HG03139 (cell line): Measurements from ENCODE around the gene HMGXB3.
"Not testable (repeated sequence)": the region's sequence is repeated elsewhere in the genome, so short reads cannot be mapped to it uniquely, and the experiment has no call there.

Experiments
- ATAC-seq: cut with Tn5 transposase; IDR thresholded peaks from one replicate; pipeline ENCODE4 v1.9.1; 2021; ENCODE audit not compliant: unreplicated experiment

Gene HMGXB3

GRCh38 chr5:150021491-150022157 is 21.1 kb downstream of the HMGXB3 start:
- ATAC-seq: no peak

GRCh38 chr5:150022158-150022531 is 21.6 kb downstream of the HMGXB3 start:
- no peak for ATAC-seq

GRCh38 chr5:150022681-150023080 is 22.1 kb downstream of the HMGXB3 start:
- ATAC-seq: no peak

DNA sequence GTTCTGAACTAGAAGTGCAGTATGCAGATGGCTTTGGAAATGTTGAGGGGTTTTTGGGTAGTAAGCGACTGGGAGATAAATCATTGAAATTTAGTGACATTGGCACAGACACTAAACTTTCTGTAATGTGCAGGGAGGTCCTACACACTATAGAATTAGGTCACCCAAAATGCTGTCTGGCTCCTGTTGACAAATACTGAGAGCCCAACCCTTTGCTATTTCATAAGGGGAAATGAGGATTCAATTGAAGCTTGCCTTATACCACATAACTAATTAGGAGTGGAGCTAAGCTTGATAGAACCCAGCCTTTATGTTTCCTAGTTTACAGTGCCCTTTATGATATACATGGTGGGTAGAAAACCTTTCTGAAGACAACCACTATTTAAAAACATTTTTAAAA is 22.6 kb downstream of the HMGXB3 start:
- no peak for ATAC-seq

DNA sequence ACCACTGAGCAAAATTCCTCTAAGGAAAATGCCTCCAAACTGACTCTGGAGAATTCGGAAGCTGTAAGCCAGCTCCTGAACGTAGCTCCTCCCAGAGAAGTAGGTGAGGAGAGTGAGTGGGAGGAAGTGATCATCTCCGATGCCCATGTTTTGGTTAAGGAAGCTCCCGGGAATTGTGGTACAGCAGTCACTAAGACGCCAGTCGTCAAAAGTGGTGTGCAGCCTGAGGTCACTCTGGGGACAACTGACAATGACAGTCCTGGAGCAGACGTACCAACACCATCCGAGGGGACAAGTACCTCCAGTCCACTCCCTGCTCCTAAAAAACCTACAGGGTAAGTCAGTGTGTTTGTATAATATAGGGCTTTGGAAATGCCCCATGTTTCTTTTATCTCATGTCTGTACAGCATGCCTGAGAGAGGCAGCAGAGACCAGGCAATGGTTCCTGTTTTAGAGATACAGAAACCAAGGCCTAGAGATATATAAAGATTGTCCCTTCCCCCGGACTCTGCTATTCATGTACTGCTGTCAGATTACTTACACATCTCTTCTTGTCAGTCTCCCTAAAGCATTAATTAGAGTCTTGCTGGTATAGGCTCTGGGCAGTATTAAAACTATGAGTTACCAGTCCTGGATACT is 23.9 kb downstream of the HMGXB3 start:
- ATAC-seq: no peak

GRCh38 chr5:150026682-150027172 is 26.2 kb downstream of the HMGXB3 start:
- ATAC-seq: no peak

DNA sequence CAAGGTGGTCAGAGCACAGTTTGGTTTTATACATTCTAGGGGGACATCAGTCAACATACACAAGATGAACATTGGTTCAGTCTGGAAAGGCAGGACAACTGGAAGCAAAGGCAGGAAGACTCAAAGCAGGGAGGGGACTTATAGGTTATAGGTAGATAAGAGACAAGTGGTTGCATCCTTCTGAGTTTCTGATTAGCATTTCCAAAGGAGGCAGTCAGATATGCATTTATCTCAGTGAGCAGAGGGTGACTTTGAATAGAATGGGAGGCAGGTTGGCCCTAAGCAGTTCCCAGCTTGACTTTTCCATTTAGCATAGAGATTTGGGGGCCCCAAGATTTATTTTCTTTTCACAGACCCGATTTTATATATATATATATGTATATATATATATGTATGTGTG is 27.5 kb downstream of the HMGXB3 start:
- not testable (repeated sequence) for ATAC-seq

DNA sequence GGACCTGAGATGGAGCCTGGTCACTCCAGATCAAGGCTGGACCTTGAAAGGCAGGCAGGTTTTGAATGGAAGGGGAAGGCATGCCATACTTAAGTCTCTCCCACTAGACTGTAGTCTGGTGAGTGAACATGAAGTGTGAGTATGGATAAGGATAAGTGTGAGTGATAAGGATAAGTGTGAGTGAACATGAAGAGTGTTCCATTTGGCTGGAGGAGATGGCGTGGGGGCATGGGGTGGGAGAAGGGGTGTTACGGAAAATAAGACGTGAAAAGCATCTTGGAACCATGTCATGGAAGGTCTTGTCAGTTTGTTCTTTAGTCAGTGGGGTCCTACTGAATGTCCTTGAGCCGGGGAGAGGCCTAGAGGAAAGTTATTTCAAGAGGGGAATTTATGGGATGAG is 32.8 kb downstream of the HMGXB3 start:
- ATAC-seq: no peak

DNA sequence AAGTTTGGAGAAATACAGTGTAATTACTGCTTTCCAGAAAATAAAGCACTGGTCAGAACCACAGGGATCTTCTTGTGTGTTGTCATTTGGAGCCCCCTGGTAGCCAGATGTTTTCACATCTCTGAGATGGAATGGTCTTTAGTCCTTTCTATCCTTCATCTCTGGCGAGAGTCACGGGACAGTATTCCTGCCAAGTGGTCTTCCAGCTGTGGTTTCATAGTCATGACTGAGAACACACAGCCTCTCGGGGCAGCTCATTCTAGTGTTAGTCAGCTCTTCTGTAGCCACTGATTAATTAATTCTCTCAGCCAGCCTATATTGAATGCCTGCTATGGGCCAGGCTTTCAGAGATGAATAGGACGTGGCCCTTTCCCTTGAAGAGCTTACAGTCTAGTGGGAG is 34.1 kb downstream of the HMGXB3 start:
- ATAC-seq: no peak

GRCh38 chr5:150035139-150035895 is 34.8 kb downstream of the HMGXB3 start:
- peak; percentile 88 for ATAC-seq

DNA sequence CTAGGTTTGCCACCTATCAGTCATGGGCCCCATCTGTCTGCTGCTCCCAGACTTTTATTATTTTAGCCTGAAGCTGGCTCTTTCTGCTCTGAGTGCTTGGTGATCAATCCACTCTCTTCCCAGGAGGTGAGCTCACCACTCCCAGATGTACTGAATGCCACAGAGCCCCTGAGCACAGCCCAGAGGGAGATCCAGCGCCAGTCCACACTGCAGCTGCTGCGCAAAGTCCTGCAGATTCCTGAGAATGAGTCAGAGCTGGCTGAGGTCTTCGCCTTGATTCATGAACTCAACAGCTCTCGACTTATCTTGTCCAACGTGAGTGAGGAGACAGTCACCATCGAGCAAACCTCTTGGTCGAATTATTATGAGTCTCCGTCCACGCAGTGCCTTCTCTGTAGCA is 36.0 kb downstream of the HMGXB3 start:
- no peak for ATAC-seq

- ATAC-seq: no peak
Measured at GRCh38 chr5:150038547-150038946, 38.0 kb downstream of the HMGXB3 start.

DNA sequence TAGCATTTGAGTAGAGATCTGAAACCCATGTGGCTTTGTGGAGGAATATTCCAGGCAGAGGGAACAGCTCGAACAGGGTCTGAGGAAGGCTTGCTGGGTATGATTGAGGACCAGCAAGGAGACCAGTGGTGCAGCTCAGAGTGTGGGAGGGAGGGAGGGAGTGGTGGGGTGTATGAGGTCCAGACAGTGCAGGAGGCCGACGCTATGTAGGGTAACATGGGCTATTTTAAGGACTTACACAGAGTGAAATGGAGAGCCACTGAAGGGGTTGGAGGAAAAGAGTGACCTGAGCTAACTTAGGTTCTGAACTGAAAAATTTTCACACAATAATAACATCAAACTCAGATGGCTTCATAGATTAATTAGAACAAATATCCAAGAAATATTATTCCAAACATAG is 41.9 kb downstream of the HMGXB3 start:
- ATAC-seq: no peak

DNA sequence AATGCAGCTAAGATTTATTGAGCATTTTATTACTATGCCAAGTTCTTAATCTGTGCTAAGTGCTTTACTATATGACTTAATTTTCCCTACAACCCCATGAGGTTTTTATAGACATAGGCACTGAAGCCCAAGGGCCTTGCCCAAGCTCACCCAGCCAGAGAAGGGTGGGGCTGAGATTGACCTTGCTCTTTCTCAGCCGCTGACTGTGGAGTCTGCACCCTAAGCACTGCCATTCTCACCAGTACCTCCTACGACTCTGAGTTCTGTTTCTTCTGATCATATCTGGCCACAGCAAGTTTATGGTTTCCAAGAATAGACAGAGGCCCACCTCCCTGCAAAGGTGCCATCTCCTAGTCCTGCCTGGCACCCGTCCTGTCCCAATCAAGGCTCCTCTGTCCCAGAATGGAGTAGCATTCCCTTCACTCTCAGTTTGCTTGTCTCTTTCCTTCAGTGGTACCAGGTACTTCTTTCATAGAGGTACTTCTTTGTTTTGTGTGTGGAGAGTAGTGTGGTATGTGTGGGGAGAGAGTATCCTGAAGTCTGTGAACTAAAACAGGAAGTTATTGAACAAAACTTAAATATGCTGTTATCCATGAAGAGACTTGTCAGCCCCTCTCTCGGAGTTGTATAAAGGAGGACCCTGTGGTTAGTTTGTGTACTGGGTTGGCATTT is 43.3 kb downstream of the HMGXB3 start:
- no peak for ATAC-seq

- no peak for ATAC-seq
Measured at GRCh38 chr5:150044329-150044681, 43.8 kb downstream of the HMGXB3 start.

- no peak for ATAC-seq
Measured at GRCh38 chr5:150044712-150045111, 44.2 kb downstream of the HMGXB3 start.

DNA sequence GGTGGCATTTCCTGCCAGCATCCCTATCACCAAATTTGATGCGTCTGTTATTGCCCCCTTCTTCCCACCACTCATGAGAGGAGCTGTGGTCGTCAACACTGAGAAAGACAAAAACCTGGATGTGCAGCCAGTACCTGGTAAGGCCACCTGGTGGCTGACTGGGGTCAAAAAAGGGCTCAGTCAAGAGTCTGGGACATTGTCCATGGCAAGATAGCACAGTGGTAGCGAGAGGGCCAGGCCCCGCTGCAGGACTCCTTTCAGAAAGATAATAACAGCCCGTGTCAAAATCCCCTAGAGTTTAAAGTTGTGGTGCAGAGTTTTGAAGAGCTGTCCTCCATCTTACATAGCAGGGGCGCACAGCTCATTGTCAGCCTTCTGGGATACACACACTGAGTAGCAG is 45.0 kb downstream of the HMGXB3 start:
- ATAC-seq: no peak

DNA sequence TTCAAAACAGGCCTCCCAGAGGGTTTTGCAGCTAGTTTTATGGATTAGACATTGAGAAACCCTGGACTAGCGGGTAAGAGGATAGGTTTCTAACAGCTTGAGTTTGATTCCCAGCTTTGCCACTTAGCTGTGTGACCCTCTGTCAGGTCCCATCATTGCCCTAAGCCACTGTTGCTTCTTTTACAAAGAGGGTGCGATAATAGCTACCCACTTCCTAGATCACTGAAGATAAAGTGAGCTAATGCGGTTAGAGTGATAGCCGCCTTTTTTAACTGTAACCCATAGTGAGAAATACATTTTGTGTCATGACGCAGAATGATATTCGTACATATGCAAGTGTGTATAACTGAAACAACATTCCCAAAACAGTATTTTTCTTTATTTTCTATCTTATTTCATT is 45.5 kb downstream of the HMGXB3 start:
- ATAC-seq: no peak

GRCh38 chr5:150050172-150050811 is 49.8 kb downstream of the HMGXB3 start:
- ATAC-seq: not testable (repeated sequence)

GRCh38 chr5:150051657-150052195 is 51.2 kb downstream of the HMGXB3 start:
- no peak for ATAC-seq
